H9 (cell line): ENCODE measurements around the gene LECT2. TPM values are rescaled to one million over a fixed set of nuclear protein-coding genes. Genes with fewer than 3 reads are reported as not detected.

ENCODE experiments used
- DNase-seq: peaks from one replicate; pipeline ENCODE4 v3.0.0-alpha.2; 2017
- H2AFZ ChIP-seq: one replicate; pipeline ENCODE4 v1.6.1; 2013; ENCODE audit warnings: mild to moderate bottlenecking, low read length, control low read depth, moderate library complexity
- H2AK5ac ChIP-seq: 2 replicates; pipeline ENCODE4 v1.6.1; 2013; ENCODE audit warnings: low read length, control low read depth, mixed read lengths; ENCODE audit not compliant: insufficient read length
- H2BK120ac ChIP-seq: one replicate; pipeline ENCODE4 v1.6.1; 2013; ENCODE audit warnings: low read depth, mild to moderate bottlenecking, low read length, control low read depth, inconsistent platforms; ENCODE audit not compliant: poor library complexity, severe bottlenecking
- H2BK12ac ChIP-seq: 2 replicates; pipeline ENCODE4 v1.6.1; 2013; ENCODE audit warnings: low read length, control low read depth, mixed read lengths, low read depth; ENCODE audit not compliant: insufficient read length
- H2BK15ac ChIP-seq: 2 replicates; pipeline ENCODE4 v1.6.1; 2013; ENCODE audit warnings: low read depth, low read length, control low read depth
- H2BK20ac ChIP-seq: one replicate; pipeline ENCODE4 v1.6.1; 2013; ENCODE audit warnings: low read depth, mild to moderate bottlenecking, low read length, control low read depth, inconsistent platforms; ENCODE audit not compliant: poor library complexity, severe bottlenecking
- H2BK5ac ChIP-seq: 2 replicates; pipeline ENCODE4 v1.6.1; 2013; ENCODE audit warnings: low read length, control low read depth, mixed read lengths; ENCODE audit not compliant: insufficient read length
- H3K14ac ChIP-seq: 2 replicates; pipeline ENCODE4 v1.6.1; 2013; ENCODE audit warnings: low read length, control low read depth; ENCODE audit not compliant: insufficient read depth
- H3K18ac ChIP-seq: 2 replicates; pipeline ENCODE4 v1.6.1; 2013; ENCODE audit warnings: low read depth, mild to moderate bottlenecking, mixed read lengths, low read length, control low read depth; ENCODE audit not compliant: insufficient read length
- H3K23ac ChIP-seq: 2 replicates; pipeline ENCODE4 v1.6.1; 2013; ENCODE audit warnings: low read length, control low read depth, mixed read lengths, low read depth; ENCODE audit not compliant: insufficient read length
- H3K23me2 ChIP-seq: 2 replicates; pipeline ENCODE4 v1.6.1; 2013; ENCODE audit warnings: low read depth, mild to moderate bottlenecking, mixed read lengths, low read length, control low read depth; ENCODE audit not compliant: insufficient read length, poor library complexity, severe bottlenecking
- H3K27ac ChIP-seq: 2 replicates; pipeline ENCODE4 v1.5.1; 2013; ENCODE audit warnings: low read length, control low read depth, mixed read lengths, low read depth; ENCODE audit not compliant: insufficient read length
- H3K27me3 ChIP-seq: 2 replicates; pipeline ENCODE4 v1.6.1; 2013; ENCODE audit warnings: low read length, control low read depth, inconsistent platforms; ENCODE audit not compliant: insufficient read depth
- H3K4ac ChIP-seq: 2 replicates; pipeline ENCODE4 v1.6.1; 2013; ENCODE audit warnings: low read depth, mild to moderate bottlenecking, control low read depth, inconsistent platforms, low read length, moderate library complexity
- H3K4me1 ChIP-seq: 2 replicates; pipeline ENCODE4 v1.6.1; 2013; ENCODE audit warnings: low read length, control low read depth, inconsistent platforms; ENCODE audit not compliant: insufficient read depth
- H3K4me2 ChIP-seq: 2 replicates; pipeline ENCODE4 v1.6.1; 2013; ENCODE audit warnings: low read length, control low read depth, mixed read lengths; ENCODE audit not compliant: insufficient read length, insufficient read depth
- H3K56ac ChIP-seq: 2 replicates; pipeline ENCODE4 v1.6.1; 2013; ENCODE audit warnings: low read depth, mild to moderate bottlenecking, mixed read lengths, low read length, control low read depth; ENCODE audit not compliant: insufficient read length
- H3K79me1 ChIP-seq: 2 replicates; pipeline ENCODE4 v1.6.1; 2013; ENCODE audit warnings: low read depth, mild to moderate bottlenecking, moderate library complexity, low read length, control low read depth, inconsistent platforms; ENCODE audit not compliant: insufficient read depth, poor library complexity, severe bottlenecking
- H3K79me2 ChIP-seq: 2 replicates; pipeline ENCODE4 v1.6.1; 2013; ENCODE audit warnings: low read length, control low read depth, inconsistent platforms; ENCODE audit not compliant: insufficient read depth
- H3K9ac ChIP-seq: 2 replicates; pipeline ENCODE4 v1.6.1; 2013; ENCODE audit warnings: low read length, control low read depth, mixed read lengths; ENCODE audit not compliant: insufficient read length; ENCODE audit errors: extremely low read depth
- H3K9me3 ChIP-seq: one replicate; pipeline ENCODE4 v1.6.1; 2013; ENCODE audit warnings: low read depth, low read length, inconsistent platforms; ENCODE audit not compliant: control insufficient read depth
- H3T11ph ChIP-seq: one replicate; pipeline ENCODE4 v1.6.1; 2013; ENCODE audit warnings: mild to moderate bottlenecking, low read length, control low read depth, inconsistent platforms
- H4K20me1 ChIP-seq: one replicate; pipeline ENCODE4 v1.6.1; 2013; ENCODE audit not compliant: control insufficient read depth, insufficient read length, insufficient read depth
- H4K5ac ChIP-seq: 2 replicates; pipeline ENCODE4 v1.6.1; 2013; ENCODE audit warnings: low read depth, mild to moderate bottlenecking, mixed read lengths, low read length, control low read depth; ENCODE audit not compliant: insufficient read length
- H4K8ac ChIP-seq: replicated peaks from 2 replicates; pipeline ENCODE4 v1.6.1; 2013; ENCODE audit warnings: low read length, control low read depth, mixed read lengths, low read depth; ENCODE audit not compliant: insufficient read length
- H4K91ac ChIP-seq: 2 replicates; pipeline ENCODE4 v1.6.1; 2013; ENCODE audit warnings: low read depth, mild to moderate bottlenecking, moderate library complexity, mixed read lengths, low read length, control low read depth; ENCODE audit not compliant: insufficient read length
- H3K27ac Mint-ChIP-seq, 3 experiments: 2 replicates in 2 of 3; 3 replicates in 1 of 3; pipeline ENCODE4 v1.8.0; 2020 to 2021; ENCODE audit warnings: mixed read lengths in 3 of 3, mild to moderate bottlenecking in 1 of 3, moderate library complexity in 1 of 3
- H3K27me3 Mint-ChIP-seq: 2 replicates; pipeline ENCODE4 v1.8.0; 2021; ENCODE audit warnings: low read depth, mild to moderate bottlenecking, moderate library complexity, mixed read lengths
- H3K36me3 Mint-ChIP-seq, 3 experiments: 2 replicates in 2 of 3; 3 replicates in 1 of 3; pipeline ENCODE4 v1.8.0; 2020 to 2021; ENCODE audit warnings: low read depth in 3 of 3, mixed read lengths in 3 of 3; ENCODE audit not compliant: insufficient read depth in 1 of 3
- H3K4me1 Mint-ChIP-seq, 2 experiments: 2 replicates each; pipeline ENCODE4 v1.8.0; 2020; ENCODE audit warnings: mixed read lengths in 2 of 2
- H3K4me3 Mint-ChIP-seq, 2 experiments: 2 replicates in 1 of 2; 3 replicates in 1 of 2; pipeline ENCODE4 v1.8.0; 2020 to 2021; ENCODE audit warnings: mild to moderate bottlenecking in 2 of 2, mixed read lengths in 2 of 2, moderate library complexity in 1 of 2
- H3K9me3 Mint-ChIP-seq, 2 experiments: 2 replicates in 1 of 2; 3 replicates in 1 of 2; pipeline ENCODE4 v1.8.0; 2020; ENCODE audit warnings: mild to moderate bottlenecking in 2 of 2, mixed read lengths in 2 of 2, moderate library complexity in 1 of 2
- CTCF ChIP-seq: fragments of 200-600 bp; sonication (generic); conservative IDR thresholded peaks from 3 replicates; pipeline ENCODE4 v1.8.0; 2021; ENCODE audit warnings: antibody characterized with exemption, mild to moderate bottlenecking
- WGBS: extraction: QIAGEN DNeasy Blood & Tissue Kit; methylation state at CpG from one replicate; pipeline ENCODE4 v1.1.7; 2013; ENCODE audit warnings: missing lambda C conversion rate, low lambda C conversion rate, mixed read lengths; ENCODE audit not compliant: insufficient read length; ENCODE audit errors: extremely low coverage; 5-methylcytosine and 5-hydroxymethylcytosine counted together
- total RNA-seq: library from RNA; stranded (reverse); gene quantifications from 2 replicates; pipeline ENCODE4 v1.2.1, GENCODE V29; 2021

The LECT2 gene
- total RNA-seq, 1 experiment from 2014 or later: not detected

DNA sequence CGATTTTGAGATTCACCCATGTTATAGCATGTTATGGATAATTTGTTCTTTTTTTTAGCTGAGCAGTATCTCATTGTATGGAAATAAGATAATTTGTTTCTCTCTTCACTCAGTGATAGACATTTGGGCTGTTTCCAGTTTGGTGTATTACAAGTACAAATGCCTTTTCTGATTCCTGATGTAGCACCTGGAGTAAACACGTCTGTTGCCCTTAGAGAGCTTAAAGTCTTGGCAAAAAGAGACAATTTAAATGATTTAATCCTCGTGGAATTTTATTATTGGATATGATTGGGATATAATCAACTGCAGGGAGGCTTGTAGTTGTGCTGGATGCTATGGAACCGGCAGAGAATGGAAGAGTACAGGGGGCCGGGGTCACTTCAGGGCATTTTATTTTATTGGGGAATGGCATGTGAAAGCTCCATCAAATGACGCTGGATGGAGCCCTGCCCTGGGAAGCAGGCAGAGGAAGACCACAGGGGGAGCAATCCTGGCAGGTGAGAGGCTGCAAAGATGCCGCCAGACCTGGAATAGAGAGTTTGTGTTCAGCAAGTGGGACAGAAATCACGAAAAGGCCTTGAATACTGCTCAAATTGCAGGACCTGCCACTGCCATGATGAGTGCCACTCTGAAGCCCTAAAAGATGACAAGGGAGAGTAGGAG, 43.0 kb upstream of the LECT2 start:
- Histone ChIP-seq H4K91ac (no peak overlapping the region), H3K9ac (no peak overlapping the region), H3K23me2 (no peaks in the 10 kb centered on the region), H3K18ac (no peak overlapping the region), H3K27ac (no peak overlapping the region), H2BK20ac (no peak overlapping the region), H4K8ac (no peak overlapping the region), H4K20me1 (no peaks in the 10 kb centered on the region), H3K4me1 (no peaks in the 10 kb centered on the region), H2AK5ac (no peak overlapping the region), H2BK5ac (no peak overlapping the region), H2BK120ac (no peak overlapping the region), H4K5ac (no peak overlapping the region), H2BK15ac (no peak overlapping the region), H3K4ac (no peak overlapping the region), H3K79me1 (no peaks in the 10 kb centered on the region), H3K27me3 (no peaks in the 10 kb centered on the region), H2BK12ac (no peak overlapping the region), H3K79me2 (no peaks in the 10 kb centered on the region), H3K4me2 (no peak overlapping the region), H2AFZ (no peak overlapping the region), H3K56ac (no peak overlapping the region), H3T11ph (no peak overlapping the region), H3K14ac (no peak overlapping the region; the same call in 1 of the 2 replicates), H3K9me3 (no peaks in the 10 kb centered on the region), H3K23ac (no peak overlapping the region)
- H3K27ac Mint-ChIP-seq: no peak overlapping the region
- H3K36me3 Mint-ChIP-seq: no peaks in the 10 kb centered on the region
- H3K27me3 Mint-ChIP-seq: peaks cover 16% of the 10 kb centered on the region
- no peaks in the 10 kb centered on the region for H3K9me3 Mint-ChIP-seq
- no peak overlapping the region for H3K4me3 Mint-ChIP-seq
- peaks cover 5 to 13% of the 10 kb centered on the region in 2 experiments for H3K4me1 Mint-ChIP-seq
- TF ChIP-seq CTCF: peak; percentile 48
- WGBS: no CpG with 5 or more reads among the region's 8 CpGs
- peak; percentile 55 for DNase-seq
